Right atrium auricular region (tissue), 2 donors: ENCODE results near the gene EFCAB6. TPM values are rescaled to one million over a fixed set of nuclear protein-coding genes. Genes with fewer than 3 reads are reported as not detected.

ENCODE experiments used
- DNase-seq: peaks from one replicate; pipeline ENCODE4 v3.0.0-alpha.2; 2019; ENCODE audit warnings: low spot score
- H3K27ac ChIP-seq, 2 donors: fragments of 200-600 bp; sonication (generic); 1 replicate in 1 of 2; 2 replicates in 1 of 2; pipeline ENCODE4 v1.5.1; 2016 to 2019
- H3K27me3 ChIP-seq, 2 donors: fragments of 200-600 bp; sonication (generic); one replicate each; pipeline versions ENCODE4 v1.5.1 to v1.6.0; 2017 to 2019
- H3K36me3 ChIP-seq: fragments of 200-600 bp; sonication (generic); one replicate; pipeline ENCODE4 v1.5.1; 2016
- H3K4me1 ChIP-seq, 2 donors: fragments of 200-600 bp; sonication (generic); one replicate each; pipeline versions ENCODE4 v1.5.1 to v1.6.0; 2017 to 2019
- H3K4me3 ChIP-seq, 2 donors: fragments of 200-600 bp; sonication (generic); 1 replicate in 1 of 2; 2 replicates in 1 of 2; pipeline ENCODE4 v1.5.1; 2017 to 2019; ENCODE audit warnings: mild to moderate bottlenecking in 1 of 2, moderate library complexity in 1 of 2
- H3K9me3 ChIP-seq, 2 donors: fragments of 200-600 bp; sonication (generic); one replicate each; pipeline ENCODE4 v1.5.1; 2019
- total RNA-seq, 2 donors: library from RNA; depleted of rRNA; stranded (reverse); fragments of >200 nt; gene quantifications; one replicate each; pipeline ENCODE4 v1.1.0, GENCODE V29; 2016
- TF ChIP-seq, protein P1 (sequence below), 2 donors: fragments of 200-600 bp; sonication (generic); IDR thresholded peaks; one replicate each; pipeline ENCODE4 v1.5.1; 2019; ENCODE audit warnings: antibody characterized with exemption in 2 of 2

The EFCAB6 gene
- total RNA-seq, 2 donors from 2014 or later = 1.5 TPM

DNA sequence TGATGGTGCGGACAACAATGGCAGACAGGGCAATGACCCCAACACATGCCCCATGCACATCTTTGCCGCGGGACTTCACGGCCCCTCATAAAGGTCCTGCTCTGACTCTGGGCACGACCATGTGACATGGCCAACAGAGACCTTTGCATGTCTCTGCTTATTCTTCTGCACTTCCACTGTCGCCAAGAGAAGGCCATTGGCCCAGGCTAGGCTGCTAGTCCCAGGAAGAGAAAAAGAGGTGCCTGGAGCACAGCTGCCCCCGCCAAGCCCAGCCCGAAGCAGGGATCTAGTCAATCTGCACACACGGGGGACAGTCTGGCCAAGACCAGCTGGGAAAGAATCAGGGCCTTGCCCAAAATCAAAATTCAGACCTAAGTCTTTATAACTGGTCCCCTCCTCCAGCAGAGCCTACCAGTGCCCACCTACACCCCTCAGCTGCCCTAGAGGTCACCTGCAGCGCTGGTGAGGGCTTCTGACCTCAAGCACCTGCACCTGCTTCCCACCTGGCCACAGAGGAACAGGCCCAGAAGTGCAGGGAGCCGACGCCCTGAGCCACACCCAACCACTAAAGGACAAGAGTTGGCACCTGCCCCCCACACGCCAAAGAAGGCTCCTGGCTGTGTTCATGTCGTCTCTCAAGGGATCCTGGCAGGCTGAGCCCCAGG, 42.1 kb upstream of the EFCAB6 start:
- Histone ChIP-seq H3K36me3 (no peaks in the 10 kb centered on the region), H3K4me3 (no peak overlapping the region), H3K27ac (no peak overlapping the region), H3K4me1 (no peaks in the 10 kb centered on the region), H3K27me3 (no peaks in the 10 kb centered on the region), H3K9me3 (peaks cover 0 to 14% of the 10 kb centered on the region in 2 donors)
- no peak for DNase-seq
- TF ChIP-seq, protein P1, sequence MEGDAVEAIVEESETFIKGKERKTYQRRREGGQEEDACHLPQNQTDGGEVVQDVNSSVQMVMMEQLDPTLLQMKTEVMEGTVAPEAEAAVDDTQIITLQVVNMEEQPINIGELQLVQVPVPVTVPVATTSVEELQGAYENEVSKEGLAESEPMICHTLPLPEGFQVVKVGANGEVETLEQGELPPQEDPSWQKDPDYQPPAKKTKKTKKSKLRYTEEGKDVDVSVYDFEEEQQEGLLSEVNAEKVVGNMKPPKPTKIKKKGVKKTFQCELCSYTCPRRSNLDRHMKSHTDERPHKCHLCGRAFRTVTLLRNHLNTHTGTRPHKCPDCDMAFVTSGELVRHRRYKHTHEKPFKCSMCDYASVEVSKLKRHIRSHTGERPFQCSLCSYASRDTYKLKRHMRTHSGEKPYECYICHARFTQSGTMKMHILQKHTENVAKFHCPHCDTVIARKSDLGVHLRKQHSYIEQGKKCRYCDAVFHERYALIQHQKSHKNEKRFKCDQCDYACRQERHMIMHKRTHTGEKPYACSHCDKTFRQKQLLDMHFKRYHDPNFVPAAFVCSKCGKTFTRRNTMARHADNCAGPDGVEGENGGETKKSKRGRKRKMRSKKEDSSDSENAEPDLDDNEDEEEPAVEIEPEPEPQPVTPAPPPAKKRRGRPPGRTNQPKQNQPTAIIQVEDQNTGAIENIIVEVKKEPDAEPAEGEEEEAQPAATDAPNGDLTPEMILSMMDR (IDR thresholded peaks at IDR 0.05) = no peak

DNA sequence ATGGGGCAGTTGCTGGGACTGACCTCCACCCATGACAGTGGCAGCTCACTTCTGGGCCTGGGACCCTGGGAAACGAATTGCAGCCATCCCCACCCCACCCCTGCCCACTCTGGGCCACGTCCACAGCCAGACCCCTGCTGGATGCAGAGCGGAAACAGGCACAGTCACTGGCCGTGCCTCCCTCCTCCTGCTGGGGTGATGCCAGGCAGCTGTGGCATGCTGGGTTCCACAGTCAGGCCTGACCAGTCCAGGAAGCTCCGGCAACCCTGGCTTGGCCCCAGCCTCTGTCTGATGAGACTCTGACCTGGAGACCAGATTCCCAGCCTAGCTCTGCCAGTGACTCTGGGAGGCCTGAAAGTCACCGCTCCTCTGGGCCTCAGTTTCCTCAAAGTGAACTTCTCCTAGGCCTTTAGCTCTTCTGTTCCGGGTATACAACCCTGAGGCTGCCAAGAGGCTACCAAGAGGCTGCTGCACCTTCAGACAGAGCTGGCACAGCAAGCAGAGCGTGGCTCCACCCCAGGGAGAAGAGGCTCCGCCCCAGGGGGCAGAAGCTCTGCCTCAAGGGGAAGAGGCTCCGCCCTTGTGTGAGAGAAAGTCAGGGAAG, 41.3 kb upstream of the EFCAB6 start:
- no peaks in the 10 kb centered on the region for H3K36me3 ChIP-seq
- no peak overlapping the region for H3K4me3 ChIP-seq
- H3K9me3 ChIP-seq = peaks cover 0 to 14% of the 10 kb centered on the region in 2 donors
- H3K27ac ChIP-seq = no peak overlapping the region
- H3K4me1 ChIP-seq = no peaks in the 10 kb centered on the region
- H3K27me3 ChIP-seq = no peaks in the 10 kb centered on the region
- DNase-seq = no peak
- TF ChIP-seq, protein P1 (IDR thresholded peaks at IDR 0.05) = no peak

DNA sequence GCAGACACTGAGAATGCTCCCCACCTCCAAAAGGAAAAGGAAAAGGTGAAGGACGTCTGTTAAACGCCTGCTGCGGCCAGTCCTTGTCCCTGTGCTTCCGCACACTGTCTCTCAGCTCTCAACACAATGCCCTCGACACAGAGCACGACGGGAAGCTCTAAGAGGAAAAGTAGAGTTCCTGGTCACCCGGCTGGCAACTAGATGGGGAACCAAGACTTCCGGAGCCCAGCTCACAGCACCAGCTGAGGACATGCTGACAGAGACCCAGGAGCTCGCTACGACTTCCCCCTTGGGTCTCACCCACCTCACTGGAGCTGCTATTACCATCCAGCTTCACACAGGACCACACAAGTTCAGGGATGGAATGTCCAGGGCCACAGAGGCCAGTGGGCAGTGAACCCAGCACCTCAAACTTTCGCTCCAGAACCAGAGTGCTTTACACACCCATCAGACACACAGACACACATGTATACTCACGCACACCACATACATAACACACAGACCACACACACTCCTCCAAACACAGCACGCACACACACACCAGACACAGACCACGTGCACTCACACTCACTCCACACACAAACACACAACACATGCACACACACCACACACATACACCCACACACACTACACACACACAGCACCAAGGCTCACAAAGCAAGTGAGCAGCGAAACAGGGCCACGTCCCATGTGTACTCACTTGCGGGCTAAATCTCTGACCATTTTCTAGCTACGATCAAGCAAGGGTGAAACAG, 40.6 kb upstream of the EFCAB6 start:
- no peak for DNase-seq
- no peaks in the 10 kb centered on the region for H3K27me3 ChIP-seq
- H3K27ac ChIP-seq = no peak overlapping the region
- no peaks in the 10 kb centered on the region for H3K4me1 ChIP-seq
- no peak overlapping the region for H3K4me3 ChIP-seq
- no peaks in the 10 kb centered on the region for H3K36me3 ChIP-seq
- TF ChIP-seq, protein P1 (IDR thresholded peaks at IDR 0.05) = no peak
- H3K9me3 ChIP-seq = peaks cover 0 to 14% of the 10 kb centered on the region in 2 donors

DNA sequence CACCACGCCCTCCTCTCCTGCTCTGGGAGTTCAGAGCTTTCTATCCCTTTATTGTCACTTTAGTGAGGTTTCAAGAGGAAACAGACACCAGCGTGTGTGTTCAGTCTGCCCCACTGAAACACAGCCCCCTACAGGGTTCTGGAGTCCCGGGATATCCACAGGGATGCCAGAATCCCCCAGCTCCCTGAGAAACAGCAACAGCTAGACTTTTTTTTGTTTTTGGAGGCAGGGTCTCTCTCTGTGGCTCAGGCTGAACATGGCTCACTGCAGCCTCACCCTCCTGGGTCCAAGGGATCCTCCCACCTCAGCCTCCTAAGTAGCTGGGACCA, 39.8 kb upstream of the EFCAB6 start:
- Histone ChIP-seq H3K9me3 (peaks cover 0 to 6% of the 10 kb centered on the region in 2 donors), H3K27ac (no peak overlapping the region), H3K4me3 (no peak overlapping the region), H3K27me3 (no peaks in the 10 kb centered on the region), H3K4me1 (no peaks in the 10 kb centered on the region), H3K36me3 (no peaks in the 10 kb centered on the region)
- no peak for DNase-seq
- TF ChIP-seq, protein P1 (IDR thresholded peaks at IDR 0.05) = no peak

DNA sequence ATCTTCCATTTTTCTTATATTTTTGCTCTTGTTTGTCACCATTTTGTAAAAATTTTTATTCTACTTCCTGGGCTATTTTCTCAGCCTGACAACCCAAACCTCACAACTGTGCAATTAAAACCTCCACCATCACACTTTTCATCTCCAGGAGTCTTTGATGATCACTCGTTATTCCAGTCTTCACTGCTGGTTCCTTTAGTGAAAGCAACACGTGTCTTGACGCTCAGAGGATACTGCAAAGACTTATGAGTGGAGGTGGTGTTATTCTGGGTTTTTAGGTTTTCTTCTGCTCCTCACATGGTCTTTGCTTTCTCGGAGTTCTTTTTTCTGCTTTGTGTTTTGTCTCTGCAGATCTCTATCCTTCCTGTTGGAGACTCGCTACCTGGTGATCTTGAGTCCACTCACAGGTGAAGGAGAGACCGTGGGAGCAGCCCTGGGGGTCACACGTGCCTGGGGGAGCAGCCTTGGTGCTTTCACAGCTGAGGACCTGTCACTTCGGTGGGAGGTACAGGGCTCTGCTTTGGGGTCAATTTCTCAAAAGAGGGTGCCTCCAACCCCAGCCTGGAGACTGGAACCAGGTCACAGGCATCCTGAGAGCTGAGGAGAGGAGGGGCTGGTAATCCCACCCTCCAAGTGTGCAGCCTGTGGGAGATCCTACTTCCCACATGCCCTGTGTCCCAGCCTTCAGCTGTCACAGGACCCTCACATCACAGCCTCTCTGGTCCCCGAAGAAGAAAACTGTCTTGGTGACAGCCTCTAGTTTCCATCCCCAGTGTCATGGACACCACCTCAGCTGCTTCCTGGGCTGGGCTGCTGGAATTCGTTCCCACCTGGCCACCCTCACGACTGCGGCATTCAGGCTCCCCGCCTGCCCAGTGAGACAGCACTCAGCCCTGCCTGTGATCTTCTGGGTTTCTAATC, 39.2 kb upstream of the EFCAB6 start:
- no peak overlapping the region for H3K4me3 ChIP-seq
- no peaks in the 10 kb centered on the region for H3K27me3 ChIP-seq
- H3K27ac ChIP-seq = no peak overlapping the region
- H3K4me1 ChIP-seq = no peaks in the 10 kb centered on the region
- no peak for DNase-seq
- no peaks in the 10 kb centered on the region for H3K36me3 ChIP-seq
- TF ChIP-seq, protein P1 (IDR thresholded peaks at IDR 0.05) = no peak
- no peaks in the 10 kb centered on the region for H3K9me3 ChIP-seq
